ENCODE measurements around the gene METTL2B.
"Not testable (repeated sequence)": the region's sequence is repeated elsewhere in the genome, so short reads cannot be mapped to it uniquely, and the experiment has no call there.

The METTL2B gene

DNA sequence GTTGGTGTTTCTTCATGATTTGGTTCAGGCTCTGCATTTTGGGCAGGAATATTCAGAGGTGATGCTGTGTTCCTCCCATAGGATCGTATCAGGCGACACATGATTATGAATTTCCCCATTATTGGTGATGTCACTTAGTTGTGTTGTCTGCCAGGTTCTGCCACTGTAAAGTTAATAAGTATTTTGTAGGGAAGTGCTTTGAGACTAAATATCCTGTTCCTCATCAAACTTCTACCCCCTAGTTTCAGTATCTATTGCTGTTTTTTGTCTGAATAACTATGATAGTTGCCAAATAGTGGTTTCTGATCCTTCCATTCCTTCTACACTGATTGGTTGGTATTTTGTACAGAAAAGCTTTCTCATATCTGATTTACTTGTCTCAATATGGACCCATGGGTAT is 28.9 kb downstream of the METTL2B start:
- H3K27ac ChIP-seq (ENCODE audit: low read depth, low read length); H3K9me3 ChIP-seq (ENCODE audit: control insufficient read depth, insufficient read depth, low read depth, low read length); H3K27me3 ChIP-seq (ENCODE audit: control insufficient read depth, insufficient read depth, low read length); H3K9ac ChIP-seq (ENCODE audit: low read length); H3K4me1 ChIP-seq (ENCODE audit: control insufficient read depth, insufficient read depth, low read length); H3K4me3 ChIP-seq (ENCODE audit: low read depth, low read length): not testable (repeated sequence)
- peaks cover 19% of the 10 kb centered on the region for H3K36me3 ChIP-seq (ENCODE audit: control insufficient read depth, insufficient read depth, low read length)

DNA sequence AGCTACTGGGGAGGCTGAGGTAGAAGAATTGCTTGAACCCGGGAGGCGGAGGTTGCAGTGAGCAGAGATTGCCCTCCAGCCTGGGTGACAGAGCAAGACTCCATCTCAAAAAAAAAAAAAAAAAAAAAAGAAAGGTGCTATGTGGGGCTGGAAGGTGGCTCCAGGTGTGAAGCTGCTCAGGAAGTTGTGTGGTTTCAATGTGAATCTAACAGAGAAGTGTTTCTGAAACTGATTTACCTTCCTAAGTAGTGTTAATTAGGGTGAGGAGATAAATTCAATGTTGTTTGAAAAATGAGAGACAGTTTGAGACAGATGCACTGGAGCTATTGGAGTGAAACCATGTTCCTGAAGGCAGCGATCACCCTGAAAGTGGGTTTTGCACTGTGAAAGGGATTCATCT is 30.3 kb downstream of the METTL2B start:
- not testable (repeated sequence) for H3K27ac ChIP-seq (ENCODE audit: low read depth, low read length); H3K4me1 ChIP-seq (ENCODE audit: control insufficient read depth, insufficient read depth, low read length); H3K4me3 ChIP-seq (ENCODE audit: low read depth, low read length)

GRCh38 chr7:128507321-128507993 is 30.9 kb downstream of the METTL2B start:
- H3K27ac ChIP-seq (ENCODE audit: low read depth, low read length); H3K36me3 ChIP-seq (ENCODE audit: control insufficient read depth, insufficient read depth, low read length); H3K9ac ChIP-seq (ENCODE audit: low read length); H3K9me3 ChIP-seq (ENCODE audit: control insufficient read depth, insufficient read depth, low read depth, low read length); H3K4me3 ChIP-seq (ENCODE audit: low read depth, low read length); H3K27me3 ChIP-seq (ENCODE audit: control insufficient read depth, insufficient read depth, low read length); H3K4me1 ChIP-seq (ENCODE audit: control insufficient read depth, insufficient read depth, low read length): not testable (repeated sequence)

More for the DNA sequence above, 30.3 kb downstream of the METTL2B start:
- not testable (repeated sequence) for H3K9ac ChIP-seq (ENCODE audit: low read length); H3K9me3 ChIP-seq (ENCODE audit: control insufficient read depth, insufficient read depth, low read depth, low read length); H3K27me3 ChIP-seq (ENCODE audit: control insufficient read depth, insufficient read depth, low read length); H3K36me3 ChIP-seq (ENCODE audit: control insufficient read depth, insufficient read depth, low read length)

DNA sequence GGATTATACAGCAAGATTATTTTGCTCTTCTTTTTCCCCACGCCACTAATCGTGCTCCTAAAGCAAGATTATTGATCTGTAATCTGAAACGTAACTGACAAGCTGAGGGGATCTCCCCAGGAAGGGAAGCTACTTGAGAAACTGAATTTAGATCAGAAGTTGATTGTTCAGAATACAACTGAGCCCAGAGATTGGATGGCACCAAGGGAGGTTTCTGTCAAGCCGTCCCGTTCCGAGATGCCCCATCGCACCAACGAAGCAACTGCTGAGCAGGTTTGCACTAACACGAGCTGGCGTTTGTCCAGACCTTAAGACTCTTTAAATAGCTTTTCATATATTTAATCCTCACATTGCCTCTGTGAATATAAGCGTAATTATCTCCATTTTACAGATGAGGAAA is 35.1 kb downstream of the METTL2B start:
- not testable (repeated sequence) for H3K27me3 ChIP-seq (ENCODE audit: control insufficient read depth, insufficient read depth, low read length); H3K27ac ChIP-seq (ENCODE audit: low read depth, low read length); H3K4me3 ChIP-seq (ENCODE audit: low read depth, low read length); H3K9me3 ChIP-seq (ENCODE audit: control insufficient read depth, insufficient read depth, low read depth, low read length); H3K36me3 ChIP-seq (ENCODE audit: control insufficient read depth, insufficient read depth, low read length); H3K9ac ChIP-seq (ENCODE audit: low read length); H3K4me1 ChIP-seq (ENCODE audit: control insufficient read depth, insufficient read depth, low read length)

DNA sequence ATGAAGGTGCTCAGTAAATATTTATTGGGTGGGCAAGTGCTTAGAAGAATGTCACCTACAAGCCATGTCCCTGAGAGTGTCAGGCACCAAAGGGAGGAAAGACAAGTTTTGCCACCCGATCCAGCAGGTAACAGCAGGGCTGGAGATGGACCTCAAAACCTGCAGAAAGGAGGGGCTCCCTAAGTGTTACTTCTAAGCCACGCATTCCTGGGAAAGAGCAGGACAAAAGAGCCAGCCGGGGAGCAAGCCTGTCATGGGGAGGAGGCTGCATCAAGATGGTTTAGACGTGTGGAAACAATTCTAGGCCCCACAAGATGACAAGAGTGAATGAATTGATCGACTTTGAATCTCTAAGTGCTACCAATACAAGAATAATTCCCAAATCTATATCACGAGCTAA is 38.7 kb downstream of the METTL2B start:
- H3K27ac ChIP-seq (ENCODE audit: low read depth, low read length); H3K9me3 ChIP-seq (ENCODE audit: control insufficient read depth, insufficient read depth, low read depth, low read length); H3K9ac ChIP-seq (ENCODE audit: low read length); H3K4me3 ChIP-seq (ENCODE audit: low read depth, low read length); H3K36me3 ChIP-seq (ENCODE audit: control insufficient read depth, insufficient read depth, low read length); H3K27me3 ChIP-seq (ENCODE audit: control insufficient read depth, insufficient read depth, low read length); H3K4me1 ChIP-seq (ENCODE audit: control insufficient read depth, insufficient read depth, low read length): not testable (repeated sequence)

GRCh38 chr7:128517023-128517422 is 40.5 kb downstream of the METTL2B start:
- H3K36me3 ChIP-seq (ENCODE audit: control insufficient read depth, insufficient read depth, low read length); H3K4me1 ChIP-seq (ENCODE audit: control insufficient read depth, insufficient read depth, low read length); H3K9me3 ChIP-seq (ENCODE audit: control insufficient read depth, insufficient read depth, low read depth, low read length); H3K27me3 ChIP-seq (ENCODE audit: control insufficient read depth, insufficient read depth, low read length); H3K27ac ChIP-seq (ENCODE audit: low read depth, low read length); H3K9ac ChIP-seq (ENCODE audit: low read length); H3K4me3 ChIP-seq (ENCODE audit: low read depth, low read length): not testable (repeated sequence)

- H3K36me3 ChIP-seq (ENCODE audit: control insufficient read depth, insufficient read depth, low read length); H3K9me3 ChIP-seq (ENCODE audit: control insufficient read depth, insufficient read depth, low read depth, low read length); H3K27ac ChIP-seq (ENCODE audit: low read depth, low read length); H3K27me3 ChIP-seq (ENCODE audit: control insufficient read depth, insufficient read depth, low read length); H3K4me1 ChIP-seq (ENCODE audit: control insufficient read depth, insufficient read depth, low read length); H3K4me3 ChIP-seq (ENCODE audit: low read depth, low read length); H3K9ac ChIP-seq (ENCODE audit: low read length): not testable (repeated sequence)
Observed at GRCh38 chr7:128523226-128523931, 46.8 kb downstream of the METTL2B start.

GRCh38 chr7:128523932-128524524 is 47.5 kb downstream of the METTL2B start:
- not testable (repeated sequence) for H3K4me1 ChIP-seq (ENCODE audit: control insufficient read depth, insufficient read depth, low read length); H3K9ac ChIP-seq (ENCODE audit: low read length); H3K9me3 ChIP-seq (ENCODE audit: control insufficient read depth, insufficient read depth, low read depth, low read length); H3K27ac ChIP-seq (ENCODE audit: low read depth, low read length); H3K36me3 ChIP-seq (ENCODE audit: control insufficient read depth, insufficient read depth, low read length); H3K4me3 ChIP-seq (ENCODE audit: low read depth, low read length); H3K27me3 ChIP-seq (ENCODE audit: control insufficient read depth, insufficient read depth, low read length)

- not testable (repeated sequence) for H3K9ac ChIP-seq (ENCODE audit: low read length); H3K9me3 ChIP-seq (ENCODE audit: control insufficient read depth, insufficient read depth, low read depth, low read length); H3K27ac ChIP-seq (ENCODE audit: low read depth, low read length); H3K27me3 ChIP-seq (ENCODE audit: control insufficient read depth, insufficient read depth, low read length); H3K36me3 ChIP-seq (ENCODE audit: control insufficient read depth, insufficient read depth, low read length); H3K4me3 ChIP-seq (ENCODE audit: low read depth, low read length); H3K4me1 ChIP-seq (ENCODE audit: control insufficient read depth, insufficient read depth, low read length)
Observed at GRCh38 chr7:128525584-128525983, 49.0 kb downstream of the METTL2B start.

- H3K27me3 ChIP-seq (ENCODE audit: control insufficient read depth, insufficient read depth, low read length); H3K9me3 ChIP-seq (ENCODE audit: control insufficient read depth, insufficient read depth, low read depth, low read length); H3K4me3 ChIP-seq (ENCODE audit: low read depth, low read length); H3K27ac ChIP-seq (ENCODE audit: low read depth, low read length); H3K36me3 ChIP-seq (ENCODE audit: control insufficient read depth, insufficient read depth, low read length); H3K4me1 ChIP-seq (ENCODE audit: control insufficient read depth, insufficient read depth, low read length); H3K9ac ChIP-seq (ENCODE audit: low read length): not testable (repeated sequence)
Observed at GRCh38 chr7:128526062-128526466, 49.5 kb downstream of the METTL2B start.

DNA sequence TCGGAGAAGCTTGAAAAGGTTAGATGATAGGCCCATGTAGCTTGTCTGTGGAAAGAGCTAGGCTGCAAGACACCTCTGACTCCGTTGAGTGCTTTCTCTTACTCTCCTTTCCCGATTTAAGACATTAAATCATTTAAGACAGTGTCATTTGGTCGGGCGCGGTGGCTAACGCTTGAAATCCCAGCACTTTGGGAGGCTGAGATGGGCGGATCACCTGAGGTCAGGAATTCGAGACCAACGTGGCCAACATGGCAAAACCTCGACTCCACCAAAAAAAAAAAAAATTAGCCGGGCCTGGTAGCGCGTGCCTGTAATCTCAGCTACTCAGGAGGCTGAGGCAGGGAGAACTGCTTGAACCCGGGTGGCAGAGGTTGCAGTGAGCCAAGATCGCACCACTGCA is 52.6 kb downstream of the METTL2B start:
- H3K27ac ChIP-seq (ENCODE audit: low read depth, low read length); H3K4me3 ChIP-seq (ENCODE audit: low read depth, low read length); H3K4me1 ChIP-seq (ENCODE audit: control insufficient read depth, insufficient read depth, low read length); H3K9ac ChIP-seq (ENCODE audit: low read length); H3K36me3 ChIP-seq (ENCODE audit: control insufficient read depth, insufficient read depth, low read length); H3K9me3 ChIP-seq (ENCODE audit: control insufficient read depth, insufficient read depth, low read depth, low read length); H3K27me3 ChIP-seq (ENCODE audit: control insufficient read depth, insufficient read depth, low read length): not testable (repeated sequence)

All from HUES6 (cell line).